ENCODE data around the gene DTHD1.

Gene DTHD1

GRCh38 chr4:36281384-36282106 lies at the start of gene DTHD1:
Gene DTHD1, plus strand, starts transcription at chr4:36281616. Its CDS starts 143 bp downstream, at chr4:36281759.
- DNase-seq (ENCODE audit: low read depth) = no peak

DNA sequence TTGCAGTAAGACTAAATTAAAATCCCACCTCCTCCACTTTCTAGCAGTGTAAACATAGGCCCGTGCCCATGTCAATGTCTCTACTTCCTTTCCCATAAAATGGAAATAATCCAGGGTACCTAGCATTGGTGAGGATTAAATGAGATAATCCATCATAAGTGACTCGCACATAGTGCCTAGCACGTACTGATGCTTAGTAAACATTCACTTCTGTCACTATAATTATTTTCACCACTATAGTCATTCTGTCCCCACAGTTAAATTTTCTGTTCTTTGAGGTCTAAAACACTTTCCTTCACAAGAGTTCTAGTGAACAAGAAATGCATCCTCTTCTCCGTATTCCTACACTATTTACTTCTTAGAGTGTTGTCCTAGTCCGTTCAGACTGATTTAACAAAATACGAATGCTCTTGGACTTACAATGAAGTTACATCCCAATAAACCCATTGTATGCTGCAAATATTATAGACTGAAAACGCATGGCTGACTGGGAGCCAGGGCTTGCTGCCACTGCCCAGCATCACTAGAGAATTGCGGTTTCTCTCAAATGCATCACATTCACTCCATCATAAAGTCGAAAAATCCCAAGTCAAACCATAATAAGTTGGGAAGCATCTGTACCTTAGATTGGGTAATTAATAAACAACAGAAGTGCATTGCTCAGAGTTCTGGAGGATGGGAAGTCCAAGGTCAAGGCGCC lies 47.7 kb upstream of the DTHD1 start:
- no peak for DNase-seq (ENCODE audit: low read depth)

GRCh38 chr4:36235306-36235705 lies 46.1 kb upstream of the DTHD1 start:
- DNase-seq (ENCODE audit: low read depth) = no peak

- DNase-seq (ENCODE audit: low read depth) = no peak
Measured at GRCh38 chr4:36236159-36236558, 45.3 kb upstream of the DTHD1 start.

GRCh38 chr4:36237366-36238313 lies 43.8 kb upstream of the DTHD1 start:
- DNase-seq (ENCODE audit: low read depth) = no peak

GRCh38 chr4:36241771-36242170 lies 39.6 kb upstream of the DTHD1 start:
- DNase-seq (ENCODE audit: low read depth) = no peak

GRCh38 chr4:36242629-36243354 lies 38.6 kb upstream of the DTHD1 start:
- DNase-seq (ENCODE audit: low read depth) = no peak

- DNase-seq (ENCODE audit: low read depth) = no peak
Measured at GRCh38 chr4:36243355-36244256, 37.8 kb upstream of the DTHD1 start.

- DNase-seq (ENCODE audit: low read depth) = no peak
Measured at GRCh38 chr4:36244257-36245082, 36.9 kb upstream of the DTHD1 start, which contains the start of gene ARAP2. Gene ARAP2, minus strand, starts transcription at chr4:36244514. Its CDS starts 15,028 bp downstream, at chr4:36229486.

- no peak for DNase-seq (ENCODE audit: low read depth)
Measured at GRCh38 chr4:36249610-36250009, 31.8 kb upstream of the DTHD1 start.

GRCh38 chr4:36251983-36252382 lies 29.4 kb upstream of the DTHD1 start:
- DNase-seq (ENCODE audit: low read depth) = no peak

DNA sequence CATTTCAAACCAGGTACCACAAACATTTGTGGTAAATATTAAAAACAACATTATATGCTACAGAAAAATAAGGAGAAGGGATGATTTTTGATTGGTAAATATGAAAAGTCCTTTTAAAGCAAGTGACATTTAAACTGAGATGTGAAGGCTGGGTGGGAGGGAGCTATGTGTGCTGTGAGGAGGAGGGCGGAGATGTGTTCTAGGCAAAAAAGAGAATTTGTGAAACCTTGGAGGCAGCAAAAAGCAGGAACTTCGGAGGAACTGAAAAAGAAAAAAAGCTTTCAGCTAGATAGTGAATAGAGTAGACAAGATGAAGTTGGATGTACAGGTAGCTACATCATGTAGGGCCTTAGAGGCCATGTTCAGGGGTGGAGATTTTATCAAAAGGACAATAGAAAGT lies 27.0 kb upstream of the DTHD1 start:
- DNase-seq (ENCODE audit: low read depth) = no peak

GRCh38 chr4:36255577-36255976 lies 25.8 kb upstream of the DTHD1 start:
- DNase-seq (ENCODE audit: low read depth) = no peak

DNA sequence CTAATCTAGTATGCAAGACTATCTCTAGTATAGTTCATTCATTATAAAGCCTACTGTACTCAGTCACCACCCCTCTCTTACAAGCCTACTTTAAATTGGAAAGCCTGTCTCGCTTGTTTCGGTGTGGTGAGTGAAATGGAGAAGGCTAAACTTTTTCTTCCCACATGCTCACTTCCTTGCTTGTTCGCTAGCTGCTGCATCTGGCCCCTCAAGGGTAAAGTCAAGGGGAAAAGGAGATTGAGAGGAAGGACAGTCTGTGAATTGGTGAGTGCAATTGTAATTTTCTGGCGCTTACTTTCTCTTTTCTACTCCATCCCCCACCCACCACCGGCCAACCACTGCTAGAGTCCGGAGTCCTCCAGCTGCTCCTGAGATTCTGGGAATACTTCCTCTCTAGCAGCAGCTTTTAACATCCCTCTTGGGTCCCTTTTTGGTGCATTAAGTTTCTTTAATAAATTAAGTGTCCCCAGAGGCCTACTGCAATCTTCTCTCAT lies 25.0 kb upstream of the DTHD1 start:
- DNase-seq (ENCODE audit: low read depth) = no peak

- no peak for DNase-seq (ENCODE audit: low read depth)
Measured at GRCh38 chr4:36260731-36261130, 20.7 kb upstream of the DTHD1 start.

DNA sequence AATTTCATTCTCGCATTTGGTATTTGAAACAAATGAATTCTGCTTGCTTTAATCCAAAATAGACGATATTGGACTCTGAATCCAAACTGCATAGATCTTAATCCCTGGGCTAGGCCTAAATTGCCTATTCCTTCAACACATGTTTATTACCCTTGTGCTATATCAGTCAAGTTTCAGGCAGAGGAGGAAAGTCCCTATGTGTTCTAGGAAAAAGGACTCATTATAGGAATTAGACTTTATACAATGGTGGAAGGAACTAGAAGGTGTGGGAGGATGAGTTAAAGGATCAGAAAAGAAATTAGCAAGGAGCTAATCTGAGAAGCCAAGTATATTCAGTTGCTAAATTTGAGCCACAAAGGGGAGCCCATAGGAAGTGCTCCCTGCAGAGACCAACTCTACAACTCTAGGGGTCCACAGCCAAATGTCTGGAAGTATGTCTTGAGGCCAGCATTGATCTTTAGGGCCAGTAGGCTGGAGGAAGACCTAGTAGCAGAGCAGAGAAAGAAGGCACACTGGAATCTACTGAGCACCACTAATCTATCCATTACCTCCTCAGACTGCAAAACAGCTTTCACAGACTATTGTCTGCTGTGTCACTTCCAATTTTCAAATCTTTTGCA lies 17.1 kb upstream of the DTHD1 start:
- no peak for DNase-seq (ENCODE audit: low read depth)

DNA sequence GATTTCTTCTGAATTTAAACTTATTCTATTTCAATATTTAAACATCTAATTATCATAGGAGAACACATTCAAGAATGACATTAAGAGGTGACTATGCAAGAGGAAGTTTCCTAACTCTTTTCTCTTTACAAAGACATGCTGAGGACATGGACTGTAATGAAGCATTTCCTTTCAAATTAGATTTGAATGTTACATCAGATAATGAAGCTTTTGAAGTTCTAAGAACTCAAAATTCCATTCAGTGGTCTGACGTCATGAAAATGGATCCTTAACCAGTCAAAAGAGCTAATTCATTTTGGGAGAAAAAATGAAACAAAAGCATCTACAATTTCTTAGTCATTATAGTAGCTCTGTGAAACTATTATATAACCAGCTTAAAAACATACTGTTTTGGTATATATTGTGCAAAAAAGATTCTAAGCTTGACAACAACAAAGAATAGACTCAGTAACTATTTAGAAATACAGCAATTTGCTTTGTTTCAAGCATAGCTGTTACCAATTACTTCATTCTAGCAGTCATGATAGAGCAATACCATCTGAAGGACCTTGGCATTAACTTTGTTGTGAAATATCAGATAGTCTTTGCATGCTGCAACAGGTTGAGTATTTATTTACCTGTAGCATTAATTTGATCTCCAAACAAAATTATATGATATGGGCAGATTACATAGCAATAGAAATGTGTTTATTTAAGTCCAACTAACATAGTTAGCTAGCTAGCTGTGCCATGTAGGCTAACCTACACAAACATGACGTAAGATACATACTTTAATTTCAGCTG lies 13.7 kb upstream of the DTHD1 start:
- no peak for DNase-seq (ENCODE audit: low read depth)

DNA sequence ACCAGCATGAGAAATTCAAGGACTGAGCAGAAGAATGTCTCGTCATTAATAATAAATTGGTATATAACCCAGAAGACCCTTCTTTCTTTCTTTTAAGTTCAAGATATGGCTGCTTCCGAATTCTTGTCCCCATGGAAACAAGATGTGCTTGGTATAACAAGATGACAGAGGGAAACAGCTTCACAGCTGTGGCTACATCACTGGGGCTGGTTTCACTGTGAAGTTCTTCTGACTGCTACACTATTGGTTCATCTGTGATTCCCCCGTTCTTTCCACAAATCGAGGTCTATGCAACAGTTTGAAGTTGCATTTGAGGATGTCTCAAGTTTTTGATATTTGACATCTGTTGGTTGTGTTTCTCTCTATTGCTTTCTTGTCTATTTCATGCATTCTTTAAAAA lies 12.3 kb upstream of the DTHD1 start:
- no peak for DNase-seq (ENCODE audit: low read depth)

Measured in HS-27A (cell line).